ENCODE data around the gene FBXW11.

DNA sequence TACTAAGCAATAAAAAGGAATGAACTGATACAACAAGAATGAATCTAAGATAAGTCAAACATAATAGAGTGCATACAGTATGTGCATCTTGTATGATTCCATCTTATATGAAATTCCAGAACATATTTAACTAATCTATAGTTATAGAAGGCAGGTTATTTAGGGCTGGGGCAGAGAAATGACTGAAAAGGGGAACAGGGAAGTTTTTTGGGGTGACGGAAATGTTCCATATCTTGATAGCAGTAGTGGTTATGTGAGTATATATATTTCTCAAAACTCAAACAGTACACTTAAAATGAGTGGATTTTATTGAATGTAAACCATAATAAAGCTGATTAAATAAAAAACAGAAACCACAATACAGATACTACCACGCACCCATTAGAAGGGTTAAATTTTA lies 24.6 kb downstream of the FBXW11 start:
- TF ChIP-seq EZH2phosphoT487 (IDR thresholded peaks at IDR 0.05; ENCODE audit: borderline replicate concordance): no peak
- TF ChIP-seq, protein P1, sequence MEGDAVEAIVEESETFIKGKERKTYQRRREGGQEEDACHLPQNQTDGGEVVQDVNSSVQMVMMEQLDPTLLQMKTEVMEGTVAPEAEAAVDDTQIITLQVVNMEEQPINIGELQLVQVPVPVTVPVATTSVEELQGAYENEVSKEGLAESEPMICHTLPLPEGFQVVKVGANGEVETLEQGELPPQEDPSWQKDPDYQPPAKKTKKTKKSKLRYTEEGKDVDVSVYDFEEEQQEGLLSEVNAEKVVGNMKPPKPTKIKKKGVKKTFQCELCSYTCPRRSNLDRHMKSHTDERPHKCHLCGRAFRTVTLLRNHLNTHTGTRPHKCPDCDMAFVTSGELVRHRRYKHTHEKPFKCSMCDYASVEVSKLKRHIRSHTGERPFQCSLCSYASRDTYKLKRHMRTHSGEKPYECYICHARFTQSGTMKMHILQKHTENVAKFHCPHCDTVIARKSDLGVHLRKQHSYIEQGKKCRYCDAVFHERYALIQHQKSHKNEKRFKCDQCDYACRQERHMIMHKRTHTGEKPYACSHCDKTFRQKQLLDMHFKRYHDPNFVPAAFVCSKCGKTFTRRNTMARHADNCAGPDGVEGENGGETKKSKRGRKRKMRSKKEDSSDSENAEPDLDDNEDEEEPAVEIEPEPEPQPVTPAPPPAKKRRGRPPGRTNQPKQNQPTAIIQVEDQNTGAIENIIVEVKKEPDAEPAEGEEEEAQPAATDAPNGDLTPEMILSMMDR (conservative IDR thresholded peaks at IDR 0.05; ENCODE audit: low read length): no peak

Measured in Loucy (cell line).